NCI-H128 (cell line): ENCODE data around the gene MPDU1.

Source experiments
- DNase-seq: peaks from one replicate; lab custom pipeline; 2025; ENCODE audit not compliant: unreplicated experiment; lab: John Stamatoyannopoulos, UW

Gene MPDU1

GRCh38 chr17:7560172-7561027, 23.3 kb upstream of the MPDU1 start:
- no peak for DNase-seq

- peak; percentile 53 for DNase-seq
Measured at GRCh38 chr17:7561028-7561575, 22.6 kb upstream of the MPDU1 start.

GRCh38 chr17:7561589-7562207, 22.0 kb upstream of the MPDU1 start, which contains the start of gene SENP3:
SENP3 (plus strand) TSS chr17:7561919; CDS start chr17:7563077, 1,158 bp downstream.
- DNase-seq, result peak; percentile 56

GRCh38 chr17:7562208-7562605, 21.4 kb upstream of the MPDU1 start:
- no peak for DNase-seq

- DNase-seq, result no peak
Measured at GRCh38 chr17:7563115-7563869, 20.4 kb upstream of the MPDU1 start.

GRCh38 chr17:7569571-7569970, 14.1 kb upstream of the MPDU1 start:
- DNase-seq, result no peak

- DNase-seq, result no peak
Measured at GRCh38 chr17:7570351-7570750, 13.3 kb upstream of the MPDU1 start.

GRCh38 chr17:7572338-7572587, 11.4 kb upstream of the MPDU1 start:
- DNase-seq, result no peak

- peak; percentile 95 for DNase-seq
Measured at GRCh38 chr17:7572588-7573323, 10.9 kb upstream of the MPDU1 start.

- DNase-seq, result peak; percentile 48
Measured at GRCh38 chr17:7573324-7574080, 10.2 kb upstream of the MPDU1 start.

- DNase-seq, result no peak
Measured at GRCh38 chr17:7574176-7574953, 9.3 kb upstream of the MPDU1 start.

GRCh38 chr17:7575481-7575883, 8.2 kb upstream of the MPDU1 start:
- no peak for DNase-seq

GRCh38 chr17:7575959-7576358, 7.7 kb upstream of the MPDU1 start:
- DNase-seq, result no peak

GRCh38 chr17:7576432-7576937, 7.2 kb upstream of the MPDU1 start:
- DNase-seq, result no peak

- no peak for DNase-seq
Measured at GRCh38 chr17:7577327-7578199, 6.1 kb upstream of the MPDU1 start.

- DNase-seq, result no peak
Measured at GRCh38 chr17:7579001-7579833, 4.4 kb upstream of the MPDU1 start, which contains the start of gene CD68. CD68 (plus strand) TSS chr17:7579638; CDS start chr17:7579678, 40 bp downstream.

- DNase-seq, result no peak
Measured at GRCh38 chr17:7579834-7580603, 3.6 kb upstream of the MPDU1 start.
